ENCODE results near the gene SLC44A4.

DNA sequence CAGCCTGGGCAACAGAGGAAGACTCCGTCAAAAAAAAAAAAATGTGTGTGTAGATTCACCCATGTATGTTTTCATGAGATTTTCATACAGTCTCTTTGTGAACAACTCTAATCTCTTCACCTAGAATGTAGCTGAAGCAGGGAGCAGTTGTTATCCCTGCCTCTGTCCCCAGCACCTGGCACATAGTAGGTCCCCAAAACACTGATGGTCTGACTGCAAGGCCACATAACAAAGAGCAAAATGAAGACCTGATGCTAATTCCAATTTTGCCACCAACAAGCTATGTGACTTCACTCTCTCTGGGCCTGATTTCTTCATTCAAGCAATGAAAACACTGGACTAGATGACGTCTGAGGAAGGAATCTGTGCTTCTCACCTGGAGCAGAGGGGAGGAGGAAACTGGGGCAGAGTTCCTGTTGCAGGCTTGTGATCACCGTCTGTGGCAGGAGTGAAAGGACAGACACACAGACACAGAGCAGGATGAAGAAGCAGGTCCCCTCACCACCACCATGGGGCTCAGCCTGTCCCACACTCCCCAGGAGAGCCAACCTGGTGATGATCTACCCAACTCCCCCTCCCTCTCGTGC, 4.6 kb downstream of the SLC44A4 start:
- TF ChIP-seq, protein P1, sequence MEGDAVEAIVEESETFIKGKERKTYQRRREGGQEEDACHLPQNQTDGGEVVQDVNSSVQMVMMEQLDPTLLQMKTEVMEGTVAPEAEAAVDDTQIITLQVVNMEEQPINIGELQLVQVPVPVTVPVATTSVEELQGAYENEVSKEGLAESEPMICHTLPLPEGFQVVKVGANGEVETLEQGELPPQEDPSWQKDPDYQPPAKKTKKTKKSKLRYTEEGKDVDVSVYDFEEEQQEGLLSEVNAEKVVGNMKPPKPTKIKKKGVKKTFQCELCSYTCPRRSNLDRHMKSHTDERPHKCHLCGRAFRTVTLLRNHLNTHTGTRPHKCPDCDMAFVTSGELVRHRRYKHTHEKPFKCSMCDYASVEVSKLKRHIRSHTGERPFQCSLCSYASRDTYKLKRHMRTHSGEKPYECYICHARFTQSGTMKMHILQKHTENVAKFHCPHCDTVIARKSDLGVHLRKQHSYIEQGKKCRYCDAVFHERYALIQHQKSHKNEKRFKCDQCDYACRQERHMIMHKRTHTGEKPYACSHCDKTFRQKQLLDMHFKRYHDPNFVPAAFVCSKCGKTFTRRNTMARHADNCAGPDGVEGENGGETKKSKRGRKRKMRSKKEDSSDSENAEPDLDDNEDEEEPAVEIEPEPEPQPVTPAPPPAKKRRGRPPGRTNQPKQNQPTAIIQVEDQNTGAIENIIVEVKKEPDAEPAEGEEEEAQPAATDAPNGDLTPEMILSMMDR (IDR thresholded peaks at IDR 0.05) = no peak
- no peak for TF ChIP-seq POLR2A (IDR thresholded peaks at IDR 0.05; ENCODE audit: low read length)
- no peak for TF ChIP-seq RCOR1 (IDR thresholded peaks at IDR 0.05; ENCODE audit: low read depth, low read length)
- TF ChIP-seq NR3C1 (IDR thresholded peaks at IDR 0.05) = no peak
- TF ChIP-seq CHD2 (IDR thresholded peaks at IDR 0.05; ENCODE audit: low read length, partially characterized antibody) = no peak
- no peak for TF ChIP-seq RARB (CRISPR knock-in tag; IDR thresholded peaks at IDR 0.05)
- TF ChIP-seq, protein P2, sequence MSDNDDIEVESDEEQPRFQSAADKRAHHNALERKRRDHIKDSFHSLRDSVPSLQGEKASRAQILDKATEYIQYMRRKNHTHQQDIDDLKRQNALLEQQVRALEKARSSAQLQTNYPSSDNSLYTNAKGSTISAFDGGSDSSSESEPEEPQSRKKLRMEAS (IDR thresholded peaks at IDR 0.05) = no peak
- TF ChIP-seq SMC3 (IDR thresholded peaks at IDR 0.05) = no peak
- TF ChIP-seq, protein P3, sequence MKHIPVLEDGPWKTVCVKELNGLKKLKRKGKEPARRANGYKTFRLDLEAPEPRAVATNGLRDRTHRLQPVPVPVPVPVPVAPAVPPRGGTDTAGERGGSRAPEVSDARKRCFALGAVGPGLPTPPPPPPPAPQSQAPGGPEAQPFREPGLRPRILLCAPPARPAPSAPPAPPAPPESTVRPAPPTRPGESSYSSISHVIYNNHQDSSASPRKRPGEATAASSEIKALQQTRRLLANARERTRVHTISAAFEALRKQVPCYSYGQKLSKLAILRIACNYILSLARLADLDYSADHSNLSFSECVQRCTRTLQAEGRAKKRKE (CRISPR knock-in tag; IDR thresholded peaks at IDR 0.05; ENCODE audit: low read depth) = no peak
